ENCODE measurements around the gene TNFSF15. TPM values are rescaled to one million over a fixed set of nuclear protein-coding genes. Genes with fewer than 3 reads are reported as not detected.

The TNFSF15 gene
- total RNA-seq, 4 donors from 2014 or later = 0.16 to 1.4 (median 0.40) TPM

Other genes with a start within 250 kb of the TNFSF15 start
- 100 to 1,000 TPM; 181 to 234 (median 209) TPM for gene ATP6V1G1, start 218.3 kb downstream of the TNFSF15 start, total RNA-seq
- gene TMEM268, start 194.7 kb downstream of the TNFSF15 start, total RNA-seq = 10 to 100 TPM in 2 of 4 donors, 1 to 10 TPM in 2; 3.2 to 12.3 (median 7.9) TPM
- not detected for gene TEX53, start 148.2 kb downstream of the TNFSF15 start, total RNA-seq
- not detected for gene TEX48, start 123.8 kb downstream of the TNFSF15 start, total RNA-seq
- 1 to 10 TPM in 3 of 4 donors, under 1 TPM in 1; 0.23 to 4.0 (median 1.4) TPM for gene TNFSF8, start 124.6 kb upstream of the TNFSF15 start, total RNA-seq